Progenitor cell of endocrine pancreas (in vitro differentiated cells): ENCODE results near the gene SPOCD1. TPM values are rescaled to one million over a fixed set of nuclear protein-coding genes. Genes with fewer than 3 reads are reported as not detected.
"Not testable (repeated sequence)": the region's sequence is repeated elsewhere in the genome, so short reads cannot be mapped to it uniquely, and the experiment has no call there.

ENCODE experiments used
- DNase-seq: peaks from one replicate; pipeline ENCODE4 v3.0.0; 2021; ENCODE audit warnings: low spot score; ENCODE audit not compliant: unreplicated experiment
- H3K27ac Mint-ChIP-seq: 2 replicates; pipeline ENCODE4 v1.8.0; 2021; ENCODE audit warnings: mild to moderate bottlenecking, moderate library complexity, mixed read lengths
- H3K27me3 Mint-ChIP-seq: 2 replicates; pipeline ENCODE4 v1.8.0; 2021; ENCODE audit warnings: mixed read lengths
- H3K36me3 Mint-ChIP-seq: 2 replicates; pipeline ENCODE4 v1.8.0; 2022; ENCODE audit warnings: mixed read lengths; ENCODE audit not compliant: insufficient read depth
- H3K4me1 Mint-ChIP-seq: 2 replicates; pipeline ENCODE4 v1.8.0; 2021; ENCODE audit warnings: low read depth, mixed read lengths
- H3K4me3 Mint-ChIP-seq: 2 replicates; pipeline ENCODE4 v1.8.0; 2021; ENCODE audit warnings: low read depth, mild to moderate bottlenecking, moderate library complexity, mixed read lengths
- H3K9me3 Mint-ChIP-seq: 2 replicates; pipeline ENCODE4 v1.8.0; 2021; ENCODE audit warnings: low read depth, mixed read lengths
- CTCF ChIP-seq: fragments of 200-600 bp; sonication (generic); IDR thresholded peaks from one replicate; pipeline ENCODE4 v1.5.0; 2021; ENCODE audit warnings: antibody characterized with exemption, mild to moderate bottlenecking; ENCODE audit not compliant: unreplicated experiment
- total RNA-seq: library from RNA; stranded (reverse); gene quantifications from 2 replicates; pipeline ENCODE4 v1.2.1, GENCODE V29; 2021

SPOCD1 gene
- total RNA-seq, 1 donor from 2014 or later: 0.36 TPM

DNA sequence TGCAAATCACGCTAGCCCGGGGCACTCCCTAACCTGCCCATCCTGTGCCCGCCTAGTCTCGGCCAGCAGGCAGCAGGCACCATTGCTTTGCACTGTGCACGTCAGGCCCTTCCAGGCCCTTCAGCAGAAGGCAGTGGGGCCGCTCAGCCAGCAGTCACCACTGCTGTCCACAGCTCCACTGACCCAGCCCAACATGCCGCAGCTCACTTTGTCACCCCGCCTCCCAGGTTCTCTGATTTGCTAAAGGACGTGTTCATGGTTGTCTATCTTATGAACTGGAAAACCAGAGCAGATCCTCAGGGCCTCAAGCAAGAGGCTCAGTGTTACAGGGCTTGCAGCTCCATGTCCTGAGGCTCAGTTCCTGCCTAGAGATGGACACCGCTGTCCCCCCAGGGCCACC, 14.2 kb upstream of the SPOCD1 start:
- TF ChIP-seq CTCF: no peak
- Mint-ChIP-seq H3K9me3 (no peaks in the 10 kb centered on the region), H3K27ac (no peak overlapping the region), H3K4me3 (no peak overlapping the region), H3K4me1 (peaks cover 17% of the 10 kb centered on the region), H3K27me3 (peaks cover 5% of the 10 kb centered on the region), H3K36me3 (no peaks in the 10 kb centered on the region)
- no peak for DNase-seq

GRCh38 chr1:31828926-31829690, 13.3 kb upstream of the SPOCD1 start:
- TF ChIP-seq CTCF: no peak

GRCh38 chr1:31828341-31828740, 12.5 kb upstream of the SPOCD1 start:
- no peak for DNase-seq
- H3K4me1 Mint-ChIP-seq: peaks cover 15% of the 10 kb centered on the region
- no peak overlapping the region for H3K4me3 Mint-ChIP-seq
- no peaks in the 10 kb centered on the region for H3K9me3 Mint-ChIP-seq
- H3K27me3 Mint-ChIP-seq: peaks cover 5% of the 10 kb centered on the region
- H3K36me3 Mint-ChIP-seq: no peaks in the 10 kb centered on the region
- no peak overlapping the region for H3K27ac Mint-ChIP-seq
- no peak for TF ChIP-seq CTCF

More at GRCh38 chr1:31828926-31829690, 13.3 kb upstream of the SPOCD1 start:
- Mint-ChIP-seq H3K4me3 (no peak overlapping the region), H3K4me1 (peaks cover 17% of the 10 kb centered on the region), H3K36me3 (no peaks in the 10 kb centered on the region), H3K9me3 (no peaks in the 10 kb centered on the region), H3K27ac (no peak overlapping the region), H3K27me3 (peaks cover 5% of the 10 kb centered on the region)
- no peak for DNase-seq

DNA sequence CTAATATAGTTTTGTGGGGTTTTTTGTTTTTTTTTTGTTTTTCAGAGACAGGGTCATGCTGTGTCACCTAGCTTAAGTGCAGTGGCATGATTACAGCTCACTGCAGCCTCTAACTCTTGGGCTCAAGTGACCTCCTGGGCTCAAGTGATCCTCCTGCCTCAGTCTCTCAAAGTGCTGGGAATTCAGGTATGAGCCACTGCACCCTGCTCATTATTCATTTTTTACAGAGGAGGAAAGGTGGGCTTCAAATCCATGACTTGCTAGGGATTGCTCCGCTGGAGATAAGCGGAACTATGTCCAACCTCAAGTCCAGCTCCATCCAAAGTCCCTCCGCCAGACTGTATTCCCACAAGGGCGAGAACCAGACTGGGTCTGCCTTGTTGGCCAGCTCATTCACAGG, 8.0 kb upstream of the SPOCD1 start:
- Mint-ChIP-seq H3K27me3 (peaks cover under 1% of the 10 kb centered on the region), H3K36me3 (no peaks in the 10 kb centered on the region), H3K4me3 (no peak overlapping the region), H3K27ac (no peak overlapping the region), H3K4me1 (no peaks in the 10 kb centered on the region), H3K9me3 (no peaks in the 10 kb centered on the region)
- no peak for DNase-seq
- TF ChIP-seq CTCF: no peak

- no peak for DNase-seq
- Mint-ChIP-seq H3K4me1 (no peaks in the 10 kb centered on the region), H3K9me3 (no peaks in the 10 kb centered on the region), H3K27me3 (no peaks in the 10 kb centered on the region), H3K36me3 (no peaks in the 10 kb centered on the region), H3K27ac (no peak overlapping the region), H3K4me3 (no peak overlapping the region)
- TF ChIP-seq CTCF: no peak
Observed at GRCh38 chr1:31822766-31823165, 6.9 kb upstream of the SPOCD1 start.

DNA sequence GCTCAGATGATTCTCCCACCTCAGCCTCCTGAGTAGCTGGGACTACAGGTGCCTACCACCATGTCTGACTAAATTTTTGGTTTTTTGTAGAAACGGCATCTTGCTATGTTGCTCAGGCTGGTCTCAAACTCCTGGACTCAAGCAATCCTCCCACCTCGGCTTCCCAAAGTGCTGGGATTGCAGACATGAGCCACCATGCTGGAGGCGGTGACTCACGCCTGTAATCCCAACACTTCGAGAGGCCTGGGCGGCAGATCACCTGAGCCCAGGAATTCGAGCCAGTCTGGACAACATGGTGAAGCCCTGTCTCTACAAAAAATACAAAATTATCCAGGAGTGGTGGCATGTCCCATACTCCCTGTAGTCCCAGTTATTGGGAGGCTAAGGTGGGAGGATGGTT, 4.4 kb upstream of the SPOCD1 start:
- not testable (repeated sequence) for H3K4me1 Mint-ChIP-seq, DNase-seq, H3K27ac Mint-ChIP-seq, H3K4me3 Mint-ChIP-seq, H3K36me3 Mint-ChIP-seq, H3K27me3 Mint-ChIP-seq, H3K9me3 Mint-ChIP-seq
